ENCODE measurements around the gene ARID1B. TPM values are rescaled to one million over a fixed set of nuclear protein-coding genes. Genes with fewer than 3 reads are reported as not detected.

ARID1B gene
- total RNA-seq, 2 experiments from 2014 or later, result 42.5 to 43.2 TPM

DNA sequence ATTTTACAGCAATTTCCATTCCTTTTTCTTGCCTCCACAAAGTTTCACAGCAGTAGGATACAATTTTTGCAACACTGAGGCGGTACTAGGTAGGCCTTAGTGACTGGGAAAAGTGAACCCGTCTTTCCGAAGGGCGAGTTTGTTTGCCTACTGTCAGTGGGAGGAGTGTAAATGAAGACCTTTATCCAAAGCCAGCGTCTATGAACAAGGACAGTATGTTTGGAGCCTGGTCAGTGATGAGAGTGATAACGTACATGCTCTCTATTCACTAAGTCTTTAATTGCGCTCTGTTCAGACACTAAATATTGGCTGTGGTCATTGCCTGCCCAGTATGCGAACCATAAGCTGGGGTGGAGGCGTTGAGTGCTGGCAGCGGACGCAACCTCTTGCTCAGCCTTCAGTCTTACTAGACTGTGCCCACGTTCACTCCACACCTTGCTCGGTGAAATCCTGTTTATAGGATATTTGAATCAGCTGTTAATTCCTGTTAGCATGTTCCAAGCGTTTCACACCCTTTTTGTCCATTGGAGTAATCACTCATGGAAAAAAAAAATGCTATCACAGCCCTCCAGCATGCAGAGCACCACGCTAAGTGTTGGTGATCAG lies 400.7 kb downstream of the ARID1B start:
- intact Hi-C loops (cut with micrococcal nuclease), result no loop called here
- H3K27me3 Mint-ChIP-seq (ENCODE audit: low read depth), result no peaks in the 10 kb centered on the region
- CTCF ChIA-PET, result no interaction called here
- H3K36me3 Mint-ChIP-seq (ENCODE audit: low read depth), result no peaks in the 10 kb centered on the region
- no peak overlapping the region for H3K4me3 Mint-ChIP-seq
- DNase-seq, result no peak
- no peak overlapping the region for H3K27ac Mint-ChIP-seq
- no peaks in the 10 kb centered on the region for H3K4me1 Mint-ChIP-seq (ENCODE audit: low read depth)
- H3K9me3 Mint-ChIP-seq, result no peaks in the 10 kb centered on the region

DNA sequence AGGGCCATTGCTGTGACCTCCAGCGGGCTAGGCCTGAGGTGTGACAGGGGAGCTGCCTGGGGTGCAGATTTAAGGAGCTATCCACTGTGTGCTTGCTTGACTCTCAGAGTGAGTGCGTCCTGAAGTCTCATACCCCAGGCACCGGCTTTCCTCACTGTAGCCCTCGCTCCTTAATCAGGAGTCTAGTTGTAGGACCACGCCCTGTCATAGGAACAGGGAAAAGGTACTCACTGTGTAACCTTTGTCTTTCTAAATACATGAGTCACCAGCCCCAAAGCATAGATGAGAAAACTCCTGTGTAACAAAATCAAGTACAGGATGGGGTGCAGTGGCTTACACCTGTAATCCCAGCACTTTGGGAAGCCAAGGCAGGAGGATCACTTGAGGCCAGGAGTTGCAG lies 404.5 kb downstream of the ARID1B start:
- Mint-ChIP-seq H3K36me3 (ENCODE audit: low read depth) (peaks cover 10% of the 10 kb centered on the region), H3K4me3 (no peak overlapping the region), H3K27me3 (ENCODE audit: low read depth) (no peaks in the 10 kb centered on the region), H3K9me3 (no peaks in the 10 kb centered on the region), H3K27ac (no peak overlapping the region), H3K4me1 (ENCODE audit: low read depth) (peaks cover 7% of the 10 kb centered on the region)
- CTCF ChIA-PET, result no interaction called here
- DNase-seq, result no peak
- intact Hi-C loops (cut with micrococcal nuclease), result loop anchor here (5.0 kb wide), 2 partner anchors 404 to 1854 kb away; partner anchors contain the start of gene ARID1B

DNA sequence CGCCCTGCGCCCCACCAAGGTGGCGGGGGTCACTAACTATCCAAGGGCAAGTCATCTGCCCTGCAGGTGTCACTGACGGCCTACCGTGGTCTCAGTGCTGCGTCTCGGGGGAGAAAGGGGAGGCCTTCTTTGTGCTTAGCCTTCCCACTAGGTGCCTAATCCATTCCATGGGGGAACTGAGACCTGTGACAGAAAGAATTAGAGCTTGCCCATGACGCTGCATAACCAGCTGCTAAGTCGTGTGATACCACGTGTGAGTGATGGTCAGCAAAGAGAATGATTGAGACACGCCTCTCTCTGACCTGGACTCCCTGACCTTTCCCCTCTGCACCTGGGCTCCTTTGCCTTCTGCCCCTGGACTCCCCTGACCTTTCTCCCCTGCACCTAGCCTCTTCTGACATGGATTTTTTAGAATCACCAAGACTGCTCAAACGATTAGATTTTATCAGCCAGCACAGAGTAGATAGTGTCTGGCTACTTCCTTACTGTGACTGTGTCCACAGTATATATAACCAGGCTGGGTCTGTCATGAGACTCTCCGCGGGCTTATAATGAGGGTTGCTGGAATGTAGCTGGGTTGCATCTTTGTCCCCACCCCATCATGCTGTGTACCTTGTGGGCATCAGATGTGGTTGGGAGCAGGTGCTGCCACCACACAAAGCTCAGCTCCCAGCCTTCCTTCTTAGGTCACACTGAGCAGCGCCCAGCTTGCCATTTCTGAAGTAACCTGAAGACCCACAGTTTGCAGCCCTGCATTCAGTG lies 405.5 kb downstream of the ARID1B start:
- no peaks in the 10 kb centered on the region for H3K27me3 Mint-ChIP-seq (ENCODE audit: low read depth)
- peaks cover 12% of the 10 kb centered on the region for H3K36me3 Mint-ChIP-seq (ENCODE audit: low read depth)
- intact Hi-C loops (cut with micrococcal nuclease), result loop anchor here (5.0 kb wide), 2 partner anchors 405 to 1855 kb away; partner anchors contain the start of gene ARID1B
- no peak overlapping the region for H3K4me3 Mint-ChIP-seq
- CTCF ChIA-PET, result no interaction called here
- H3K27ac Mint-ChIP-seq, result no peak overlapping the region
- no peaks in the 10 kb centered on the region for H3K9me3 Mint-ChIP-seq
- no peak for DNase-seq
- peaks cover 10% of the 10 kb centered on the region for H3K4me1 Mint-ChIP-seq (ENCODE audit: low read depth)

- peaks cover 10% of the 10 kb centered on the region for H3K4me1 Mint-ChIP-seq (ENCODE audit: low read depth)
- CTCF ChIA-PET, result interaction anchor here (0.6 to 1.3 kb wide), 11 partner anchors 55 to 434 kb away, joined by 3 to 7 read pairs (median 4); no protein-coding TSS in a partner anchor
- no peak overlapping the region for H3K4me3 Mint-ChIP-seq
These were observed 407.2 kb downstream of the ARID1B start for GRCh38 chr6:157184202-157185015.

GRCh38 chr6:157185171-157185570 lies 408.0 kb downstream of the ARID1B start:
- CTCF ChIA-PET, result interaction anchor here (0.6 to 1.3 kb wide), 9 partner anchors 9 to 435 kb away, joined by 3 to 7 read pairs (median 3); no protein-coding TSS in a partner anchor
- H3K4me3 Mint-ChIP-seq, result no peak overlapping the region
- H3K27ac Mint-ChIP-seq, result no peak overlapping the region
- no peaks in the 10 kb centered on the region for H3K27me3 Mint-ChIP-seq (ENCODE audit: low read depth)
- peaks cover 10% of the 10 kb centered on the region for H3K4me1 Mint-ChIP-seq (ENCODE audit: low read depth)
- intact Hi-C loops (cut with micrococcal nuclease), result loop anchor here (2.0 kb wide), 1 partner anchor 620 kb away; no protein-coding TSS in a partner anchor
- no peak for DNase-seq
- no peaks in the 10 kb centered on the region for H3K9me3 Mint-ChIP-seq
- H3K36me3 Mint-ChIP-seq (ENCODE audit: low read depth), result peaks cover 18% of the 10 kb centered on the region

More at GRCh38 chr6:157184202-157185015, 407.2 kb downstream of the ARID1B start:
- Mint-ChIP-seq H3K9me3 (no peaks in the 10 kb centered on the region), H3K36me3 (ENCODE audit: low read depth) (peaks cover 13% of the 10 kb centered on the region), H3K27me3 (ENCODE audit: low read depth) (no peaks in the 10 kb centered on the region), H3K27ac (no peak overlapping the region)
- intact Hi-C loops (cut with micrococcal nuclease), result loop anchor here (1.0 to 5.0 kb wide), 4 partner anchors 150 to 1857 kb away; partner anchors contain the start of gene ARID1B
- peak; percentile 69 for DNase-seq

GRCh38 chr6:157185986-157186385 lies 408.8 kb downstream of the ARID1B start:
- no peak overlapping the region for H3K4me3 Mint-ChIP-seq
- H3K27me3 Mint-ChIP-seq (ENCODE audit: low read depth), result no peaks in the 10 kb centered on the region
- peaks cover 10% of the 10 kb centered on the region for H3K4me1 Mint-ChIP-seq (ENCODE audit: low read depth)
- H3K9me3 Mint-ChIP-seq, result no peaks in the 10 kb centered on the region
- H3K36me3 Mint-ChIP-seq (ENCODE audit: low read depth), result peaks cover 20% of the 10 kb centered on the region
- no peak for DNase-seq
- intact Hi-C loops (cut with micrococcal nuclease), result loop anchor here (2.0 kb wide), 1 partner anchor 621 kb away; no protein-coding TSS in a partner anchor
- H3K27ac Mint-ChIP-seq, result no peak overlapping the region
- CTCF ChIA-PET, result interaction anchor here (1.1 to 1.3 kb wide), 3 partner anchors 130 to 149 kb away, joined by 3 to 7 read pairs (median 4); no protein-coding TSS in a partner anchor

DNA sequence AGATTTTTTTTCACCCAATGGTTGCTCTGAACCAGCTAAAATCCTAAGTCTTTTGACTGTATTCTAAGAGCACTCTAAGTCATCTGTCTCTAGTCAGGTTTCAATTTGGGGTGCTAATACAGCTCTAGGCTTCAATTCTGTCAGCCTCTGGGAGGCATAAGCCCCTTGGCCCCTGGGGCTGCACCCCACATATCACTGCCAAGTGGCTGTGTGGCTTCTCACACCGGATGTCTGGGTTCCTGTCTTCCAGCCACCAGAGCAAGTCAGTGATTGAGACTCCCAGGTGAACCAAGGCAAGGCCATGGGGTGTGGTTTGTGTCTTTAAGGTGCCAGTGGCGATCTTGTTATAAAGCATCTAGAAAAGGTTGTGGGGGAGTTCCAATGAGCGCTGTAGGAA lies 409.6 kb downstream of the ARID1B start:
- Mint-ChIP-seq H3K4me3 (no peak overlapping the region), H3K9me3 (no peaks in the 10 kb centered on the region), H3K36me3 (ENCODE audit: low read depth) (peaks cover 20% of the 10 kb centered on the region), H3K4me1 (ENCODE audit: low read depth) (peaks cover 10% of the 10 kb centered on the region), H3K27me3 (ENCODE audit: low read depth) (no peaks in the 10 kb centered on the region), H3K27ac (no peak overlapping the region)
- DNase-seq, result no peak
- intact Hi-C loops (cut with micrococcal nuclease), result no loop called here
- CTCF ChIA-PET, result interaction anchor here (0.7 to 0.9 kb wide), 2 partner anchors 39 to 152 kb away, joined by 3 to 4 read pairs; no protein-coding TSS in a partner anchor

- Mint-ChIP-seq H3K27me3 (ENCODE audit: low read depth) (no peaks in the 10 kb centered on the region), H3K27ac (no peak overlapping the region), H3K36me3 (ENCODE audit: low read depth) (peaks cover 20% of the 10 kb centered on the region), H3K9me3 (no peaks in the 10 kb centered on the region), H3K4me3 (no peak overlapping the region), H3K4me1 (ENCODE audit: low read depth) (peaks cover 11% of the 10 kb centered on the region)
- no peak for DNase-seq
- CTCF ChIA-PET, result interaction anchor here (0.6 to 0.9 kb wide), 3 partner anchors 38 to 153 kb away, joined by 3 to 4 read pairs (median 4); no protein-coding TSS in a partner anchor
- intact Hi-C loops (cut with micrococcal nuclease), result no loop called here
These were observed 410.3 kb downstream of the ARID1B start for GRCh38 chr6:157187182-157188083.

DNA sequence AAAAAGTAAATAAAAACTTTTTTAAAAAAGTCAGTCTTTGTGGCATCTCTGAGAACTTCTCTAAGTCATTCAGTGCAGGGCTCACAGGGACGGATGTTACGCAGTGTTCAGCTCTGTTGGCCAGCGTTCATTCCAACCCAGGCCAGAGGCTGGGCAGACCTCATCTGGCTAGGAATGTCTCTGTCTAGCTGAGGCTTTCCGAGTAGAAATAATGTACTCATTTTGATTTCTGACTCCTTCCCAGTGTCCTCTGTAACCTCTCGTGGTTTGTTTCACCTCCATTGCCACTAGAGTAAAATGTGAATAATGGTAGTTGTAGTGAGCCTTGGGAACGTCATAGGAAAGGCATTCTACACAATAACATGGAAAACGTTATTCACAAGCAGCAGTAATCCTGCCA lies 411.0 kb downstream of the ARID1B start:
- Mint-ChIP-seq H3K9me3 (no peaks in the 10 kb centered on the region), H3K4me1 (ENCODE audit: low read depth) (peaks cover 16% of the 10 kb centered on the region), H3K27me3 (ENCODE audit: low read depth) (no peaks in the 10 kb centered on the region), H3K4me3 (no peak overlapping the region), H3K27ac (no peak overlapping the region), H3K36me3 (ENCODE audit: low read depth) (peaks cover 21% of the 10 kb centered on the region)
- DNase-seq, result no peak
- intact Hi-C loops (cut with micrococcal nuclease), result no loop called here
- CTCF ChIA-PET, result interaction anchor here (0.6 kb wide), 1 partner anchor 47 kb away, joined by 4 read pairs; no protein-coding TSS in a partner anchor

- Mint-ChIP-seq H3K9me3 (no peaks in the 10 kb centered on the region), H3K36me3 (ENCODE audit: low read depth) (peaks cover 15% of the 10 kb centered on the region), H3K27ac (peak overlapping the region; percentile 42), H3K27me3 (ENCODE audit: low read depth) (no peaks in the 10 kb centered on the region), H3K4me3 (no peak overlapping the region), H3K4me1 (ENCODE audit: low read depth) (peaks cover 22% of the 10 kb centered on the region)
- CTCF ChIA-PET, result interaction anchor here (0.6 kb wide), 1 partner anchor 159 kb away, joined by 3 read pairs; no protein-coding TSS in a partner anchor
- no peak for DNase-seq
- intact Hi-C loops (cut with micrococcal nuclease), result no loop called here
These were observed 416.3 kb downstream of the ARID1B start for GRCh38 chr6:157193443-157193996.

DNA sequence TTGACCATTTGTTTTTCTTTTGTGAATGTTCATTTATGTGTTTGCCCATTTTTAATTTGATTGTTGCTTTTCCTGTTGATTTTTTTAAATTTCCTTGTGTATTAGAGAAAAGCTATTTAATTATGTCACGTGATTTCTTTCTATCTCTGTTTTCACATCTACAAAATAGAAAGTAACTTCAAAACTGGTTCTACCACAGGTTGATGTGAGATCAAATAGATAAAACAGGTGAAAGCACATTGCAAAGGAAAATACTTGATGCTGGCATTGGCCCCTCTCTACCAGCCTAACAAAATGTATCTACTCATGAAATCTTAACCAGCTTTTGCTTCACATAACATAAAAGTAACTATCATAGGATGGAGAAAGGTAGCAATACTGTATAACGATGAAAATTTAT lies 416.9 kb downstream of the ARID1B start:
- H3K4me3 Mint-ChIP-seq, result no peak overlapping the region
- CTCF ChIA-PET, result interaction anchor here (0.6 to 0.8 kb wide), 3 partner anchors 9 to 418 kb away, joined by 3 read pairs; no protein-coding TSS in a partner anchor
- intact Hi-C loops (cut with micrococcal nuclease), result no loop called here
- H3K36me3 Mint-ChIP-seq (ENCODE audit: low read depth), result peaks cover 15% of the 10 kb centered on the region
- no peak overlapping the region for H3K27ac Mint-ChIP-seq
- H3K4me1 Mint-ChIP-seq (ENCODE audit: low read depth), result peaks cover 22% of the 10 kb centered on the region
- no peaks in the 10 kb centered on the region for H3K27me3 Mint-ChIP-seq (ENCODE audit: low read depth)
- DNase-seq, result no peak
- H3K9me3 Mint-ChIP-seq, result no peaks in the 10 kb centered on the region

Measured in activated naive CD4-positive, alpha-beta T cell treated with anti-CD3 and anti-CD28 coated beads for 36 hours (primary cell).